ENCODE measurements around the gene C16orf96. TPM values are rescaled to one million over a fixed set of nuclear protein-coding genes. Genes with fewer than 3 reads are reported as not detected.
A peak's percentile ranks its signal among the peaks of the same experiment; 100 is the strongest.

C16orf96 gene
- total RNA-seq, 6 donors from 2014 or later, result 0.24 to 1.0 (median 0.46) TPM; not detected in 1

DNA sequence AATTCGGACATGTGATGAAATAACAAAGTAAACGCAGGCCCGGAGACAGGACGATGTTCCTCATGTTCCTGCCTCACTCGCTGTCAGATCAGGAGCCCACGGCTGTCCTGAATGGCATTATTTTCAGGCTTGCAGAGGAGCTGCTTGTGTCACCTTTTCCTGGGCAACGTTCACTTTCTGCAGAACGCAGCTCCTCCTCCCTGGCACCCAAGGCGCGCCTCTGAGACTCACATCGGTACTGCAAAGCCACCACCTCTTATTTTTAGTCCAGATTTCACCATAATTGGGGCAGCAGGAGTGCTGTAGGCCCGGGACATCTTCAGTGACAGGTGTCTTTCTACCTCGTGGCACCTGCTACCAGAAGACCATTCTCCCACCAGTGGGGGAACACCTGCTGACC, 8.0 kb upstream of the C16orf96 start:
- H3K27me3 ChIP-seq, result no peaks in the 10 kb centered on the region

DNA sequence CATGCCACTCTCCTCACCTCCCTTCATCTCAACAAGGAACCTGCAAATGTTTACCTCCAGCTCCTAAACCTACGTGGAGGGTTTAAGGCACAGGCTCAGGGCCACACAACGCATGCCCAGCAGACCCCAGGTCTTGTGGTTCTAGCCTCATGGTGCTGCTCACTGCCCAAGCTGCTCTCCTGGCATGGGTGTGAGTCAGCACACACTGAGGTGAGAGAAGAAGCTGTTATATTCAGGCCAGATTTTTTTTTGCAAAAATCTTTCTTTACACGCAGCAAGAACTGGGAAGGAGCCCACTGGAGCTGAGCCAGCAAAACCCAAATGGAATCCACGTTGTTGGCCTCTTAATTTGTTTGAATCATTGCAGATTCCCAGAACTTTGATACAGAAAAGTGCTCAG, 5.5 kb upstream of the C16orf96 start:
- H3K9me3 ChIP-seq, result no peaks in the 10 kb centered on the region
- no peaks in the 10 kb centered on the region for H3K36me3 ChIP-seq
- 33 to 40% methylated on average over 4 of the region's 4 CpGs for WGBS, 2 donors
- peaks cover 0 to 9% (median 2%) of the 10 kb centered on the region in 4 donors for H3K4me1 ChIP-seq
- DNase-seq, result no peak
- ATAC-seq (ENCODE audit: low FRiP score in 2 of 2), result no peak
- TF ChIP-seq POLR2A (IDR thresholded peaks at IDR 0.05) (no peak), POLR2AphosphoS5 (IDR thresholded peaks at IDR 0.05) (no peak), EP300 (IDR thresholded peaks at IDR 0.05) (no peak)
- TF ChIP-seq, protein P1, sequence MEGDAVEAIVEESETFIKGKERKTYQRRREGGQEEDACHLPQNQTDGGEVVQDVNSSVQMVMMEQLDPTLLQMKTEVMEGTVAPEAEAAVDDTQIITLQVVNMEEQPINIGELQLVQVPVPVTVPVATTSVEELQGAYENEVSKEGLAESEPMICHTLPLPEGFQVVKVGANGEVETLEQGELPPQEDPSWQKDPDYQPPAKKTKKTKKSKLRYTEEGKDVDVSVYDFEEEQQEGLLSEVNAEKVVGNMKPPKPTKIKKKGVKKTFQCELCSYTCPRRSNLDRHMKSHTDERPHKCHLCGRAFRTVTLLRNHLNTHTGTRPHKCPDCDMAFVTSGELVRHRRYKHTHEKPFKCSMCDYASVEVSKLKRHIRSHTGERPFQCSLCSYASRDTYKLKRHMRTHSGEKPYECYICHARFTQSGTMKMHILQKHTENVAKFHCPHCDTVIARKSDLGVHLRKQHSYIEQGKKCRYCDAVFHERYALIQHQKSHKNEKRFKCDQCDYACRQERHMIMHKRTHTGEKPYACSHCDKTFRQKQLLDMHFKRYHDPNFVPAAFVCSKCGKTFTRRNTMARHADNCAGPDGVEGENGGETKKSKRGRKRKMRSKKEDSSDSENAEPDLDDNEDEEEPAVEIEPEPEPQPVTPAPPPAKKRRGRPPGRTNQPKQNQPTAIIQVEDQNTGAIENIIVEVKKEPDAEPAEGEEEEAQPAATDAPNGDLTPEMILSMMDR (IDR thresholded peaks at IDR 0.05), result no peak
- no peaks in the 10 kb centered on the region for H3K27me3 ChIP-seq
- no peak overlapping the region for H3K27ac ChIP-seq
- H3K4me3 ChIP-seq, result no peak overlapping the region

More for the DNA sequence above, 8.0 kb upstream of the C16orf96 start:
- Histone ChIP-seq H3K4me1 (peaks cover 0 to 9% (median 2%) of the 10 kb centered on the region in 4 donors), H3K9me3 (no peaks in the 10 kb centered on the region), H3K36me3 (no peaks in the 10 kb centered on the region), H3K27ac (no peak overlapping the region), H3K4me3 (no peak overlapping the region)
- WGBS, 2 donors, result 80 to 84% methylated on average over 13 of the region's 13 CpGs
- no peak for DNase-seq
- TF ChIP-seq POLR2A (IDR thresholded peaks at IDR 0.05) (no peak), POLR2AphosphoS5 (IDR thresholded peaks at IDR 0.05) (no peak), EP300 (IDR thresholded peaks at IDR 0.05) (no peak)
- TF ChIP-seq, protein P1 (IDR thresholded peaks at IDR 0.05), result no peak
- ATAC-seq (ENCODE audit: low FRiP score in 2 of 2), result no peak

DNA sequence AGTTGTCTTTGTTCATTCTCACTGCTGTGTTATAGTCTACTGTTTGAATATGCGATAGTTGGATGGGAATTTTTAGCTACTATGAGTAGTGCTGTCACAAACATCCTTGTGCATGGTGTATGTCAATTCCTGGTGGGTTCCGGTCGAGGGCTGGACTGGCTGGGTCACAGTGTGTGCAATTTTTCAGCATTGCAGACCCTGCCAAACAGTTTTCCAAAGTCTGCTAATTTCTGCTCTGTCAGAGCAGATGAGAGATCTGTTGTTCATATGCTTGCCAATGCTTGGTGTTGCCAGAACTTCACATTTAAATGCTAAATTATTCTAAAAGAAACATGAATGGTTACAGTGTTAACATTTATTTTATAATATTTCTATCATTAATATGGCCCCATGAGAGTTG, 3.6 kb upstream of the C16orf96 start:
- DNase-seq (no peak), ATAC-seq (ENCODE audit: low FRiP score in 2 of 2) (no peak)
- H3K4me3 ChIP-seq, result no peak overlapping the region
- H3K9me3 ChIP-seq, result no peaks in the 10 kb centered on the region
- H3K27ac ChIP-seq, result no peak overlapping the region
- H3K27me3 ChIP-seq, result no peaks in the 10 kb centered on the region
- no peaks in the 10 kb centered on the region for H3K36me3 ChIP-seq
- peaks cover 0 to 9% (median 2%) of the 10 kb centered on the region in 4 donors for H3K4me1 ChIP-seq
- 66 to 67% methylated on average over 3 of the region's 3 CpGs for WGBS, 2 donors
- no peak for TF ChIP-seq POLR2AphosphoS5 (IDR thresholded peaks at IDR 0.05)
- TF ChIP-seq EP300 (IDR thresholded peaks at IDR 0.05), result no peak

DNA sequence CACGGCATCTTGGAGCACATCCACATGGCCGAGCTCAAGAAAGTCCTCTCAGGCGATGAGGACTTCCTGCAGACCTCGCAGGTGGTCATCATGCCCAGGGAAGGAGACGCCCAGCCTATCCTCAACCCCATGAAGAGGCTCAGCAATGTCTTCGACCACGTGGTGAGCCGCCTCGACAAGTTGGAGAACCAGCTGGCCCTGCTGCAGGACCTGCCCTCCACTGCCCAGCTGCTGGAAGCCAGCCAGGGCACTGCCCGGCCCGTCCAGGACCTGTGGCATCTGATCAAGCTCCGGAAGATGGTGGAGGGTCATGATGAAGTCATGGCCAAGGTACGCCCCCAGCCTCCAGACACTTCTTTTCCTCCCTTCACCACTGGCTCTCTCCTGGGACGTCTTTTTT, 440 bp downstream of the C16orf96 start:
- H3K9me3 ChIP-seq, result no peaks in the 10 kb centered on the region
- ATAC-seq (ENCODE audit: low FRiP score in 2 of 2) (peak in 1 of 2 donors; percentile 23), DNase-seq (peak in 1 of 2 donors; percentile 72)
- no peak overlapping the region for H3K4me3 ChIP-seq
- no peaks in the 10 kb centered on the region for H3K4me1 ChIP-seq
- H3K36me3 ChIP-seq, result no peaks in the 10 kb centered on the region
- no peak overlapping the region for H3K27ac ChIP-seq
- H3K27me3 ChIP-seq, result no peaks in the 10 kb centered on the region
- WGBS, 2 donors, result 75 to 87% methylated on average over 5 to 14 of the region's 14 CpGs
- TF ChIP-seq, protein P1 (IDR thresholded peaks at IDR 0.05), result no peak
- TF ChIP-seq POLR2AphosphoS5 (IDR thresholded peaks at IDR 0.05) (no peak), POLR2A (IDR thresholded peaks at IDR 0.05) (no peak), EP300 (IDR thresholded peaks at IDR 0.05) (no peak)

- DNase-seq (no peak), ATAC-seq (ENCODE audit: low FRiP score in 2 of 2) (no peak)
- TF ChIP-seq POLR2AphosphoS5 (IDR thresholded peaks at IDR 0.05), result no peak
- TF ChIP-seq EP300 (IDR thresholded peaks at IDR 0.05), result no peak
- no peak for TF ChIP-seq POLR2A (IDR thresholded peaks at IDR 0.05)
- TF ChIP-seq, protein P1 (IDR thresholded peaks at IDR 0.05), result no peak
- no peaks in the 10 kb centered on the region for H3K9me3 ChIP-seq
- no peaks in the 10 kb centered on the region for H3K27me3 ChIP-seq
- H3K27ac ChIP-seq, result no peak overlapping the region
- 76 to 81% methylated on average over 7 to 10 of the region's 10 CpGs for WGBS, 2 donors
- no peak overlapping the region for H3K4me3 ChIP-seq
- no peaks in the 10 kb centered on the region for H3K4me1 ChIP-seq
- H3K36me3 ChIP-seq, result no peaks in the 10 kb centered on the region
Measured at GRCh38 chr16:4557973-4558372, 1.8 kb downstream of the C16orf96 start.
